B cell (primary cell): ENCODE results near the gene FARSB.

Source experiments
- CTCF ChIP-seq: fragments of 200-600 bp; IDR thresholded peaks from one replicate; pipeline ENCODE4 v1.8.0; 2022; ENCODE audit warnings: antibody characterized with exemption, mild to moderate bottlenecking
- EZH2 ChIP-seq: IDR thresholded peaks from 2 replicates; pipeline ENCODE4 v1.6.1; 2012; ENCODE audit warnings: borderline replicate concordance, low read depth, mild to moderate bottlenecking, moderate library complexity, low read length; ENCODE audit not compliant: insufficient read depth, poor library complexity, severe bottlenecking

- TF ChIP-seq CTCF (no peak), EZH2 (no peak)
Measured at GRCh38 chr2:222563106-222563718, 92.7 kb downstream of the FARSB start.
